ENCODE measurements around the gene SAMD9L.

Gene SAMD9L

DNA sequence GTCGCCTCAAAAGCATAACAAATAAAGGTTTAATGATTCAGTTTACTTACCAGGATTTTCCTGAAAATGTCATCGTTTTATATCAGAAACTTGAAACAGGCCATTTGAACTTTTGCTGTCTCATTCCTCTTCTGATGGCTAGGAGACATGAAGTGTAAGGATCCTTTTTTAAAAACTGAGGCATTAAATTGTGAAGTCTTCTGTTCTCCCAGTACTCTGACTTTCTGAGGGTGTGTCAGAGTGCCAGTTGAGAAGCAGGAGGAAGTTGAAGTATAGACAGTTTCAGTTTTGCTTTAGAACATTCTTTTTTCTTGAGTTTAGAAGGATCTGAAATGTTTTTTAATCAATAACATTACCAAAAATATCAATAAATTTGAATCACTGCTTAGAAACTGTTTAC, at the start of gene SAMD9L:
TSS of gene SAMD9L (minus strand) at position 242 of the 400 bp plus-strand sequence. CDS start 12,414 bp downstream, outside the sequence.
- DNase-seq (ENCODE audit: low read depth), result no peak

DNA sequence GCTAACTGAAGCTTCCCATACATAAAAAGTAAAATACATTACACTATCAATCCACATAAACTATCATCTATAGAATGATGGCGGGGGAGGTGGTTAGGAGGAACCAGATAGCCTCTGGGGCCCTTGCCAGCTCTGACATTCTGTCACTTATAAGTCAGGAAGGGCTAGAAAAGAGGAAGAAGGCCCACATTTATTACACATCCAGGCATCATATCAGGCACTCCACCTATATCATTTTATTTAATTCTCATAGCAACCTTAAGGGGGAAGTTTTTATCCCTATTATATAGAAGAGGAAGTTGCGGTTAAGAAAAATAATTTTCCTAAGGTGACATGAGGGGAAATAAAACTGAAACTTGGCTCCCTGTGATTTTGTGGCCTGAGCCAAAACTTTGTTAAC, 48.2 kb upstream of the SAMD9L start:
- no peak for DNase-seq (ENCODE audit: low read depth)

DNA sequence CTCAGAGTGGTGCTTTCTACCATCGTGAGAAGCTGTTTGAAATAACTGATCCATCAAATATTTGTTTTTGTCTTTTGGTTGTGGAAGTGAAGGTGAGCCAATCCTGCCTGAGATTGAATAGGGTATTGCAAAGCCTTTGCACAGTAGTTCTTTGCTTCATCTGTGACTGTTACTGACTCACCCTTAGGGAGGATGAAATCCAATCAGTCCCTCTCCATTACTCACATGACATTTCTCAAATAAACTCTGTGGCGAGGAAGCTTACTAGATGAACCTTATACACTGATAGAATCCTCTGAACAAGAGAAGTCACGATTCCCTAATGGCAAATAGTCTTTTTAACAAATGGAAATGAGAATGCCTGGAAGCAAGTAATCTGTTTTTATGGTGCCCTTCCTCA, 46.2 kb upstream of the SAMD9L start:
- no peak for DNase-seq (ENCODE audit: low read depth)

DNA sequence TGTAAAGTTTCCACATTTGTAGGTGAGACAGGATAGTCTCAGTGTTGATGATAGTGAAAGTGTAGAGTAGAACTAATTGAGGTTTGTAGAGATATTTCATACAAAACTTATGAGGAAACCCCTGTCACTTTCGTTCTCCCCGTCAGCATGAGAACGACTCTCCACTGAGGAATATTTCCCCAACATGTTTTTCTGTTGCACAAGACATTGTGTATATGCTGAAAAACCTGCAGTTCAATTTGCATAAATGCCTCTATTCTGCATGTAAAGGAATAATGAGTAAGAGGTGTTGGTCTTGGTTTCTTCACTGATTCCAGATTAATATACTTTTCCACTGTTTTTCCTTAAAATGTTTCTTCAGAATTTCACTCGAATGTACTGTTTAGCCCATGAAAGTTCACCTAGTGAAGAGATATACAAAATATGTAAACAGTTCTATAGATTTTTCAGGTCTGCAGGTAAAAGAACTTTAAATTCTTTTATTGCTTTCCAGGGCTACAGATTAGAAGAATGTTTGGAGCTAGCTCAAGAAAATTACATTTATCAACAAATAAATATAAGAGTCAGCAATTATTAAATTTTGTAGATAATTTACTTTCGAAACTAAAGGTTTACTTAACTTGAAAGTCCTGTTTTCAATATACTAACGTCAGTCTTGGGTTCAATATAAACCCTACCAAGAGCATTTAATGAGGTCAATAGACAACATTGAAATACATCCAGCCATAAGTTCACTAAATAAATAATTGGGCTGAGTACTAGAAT, 40.9 kb upstream of the SAMD9L start:
- no peak for DNase-seq (ENCODE audit: low read depth)

DNA sequence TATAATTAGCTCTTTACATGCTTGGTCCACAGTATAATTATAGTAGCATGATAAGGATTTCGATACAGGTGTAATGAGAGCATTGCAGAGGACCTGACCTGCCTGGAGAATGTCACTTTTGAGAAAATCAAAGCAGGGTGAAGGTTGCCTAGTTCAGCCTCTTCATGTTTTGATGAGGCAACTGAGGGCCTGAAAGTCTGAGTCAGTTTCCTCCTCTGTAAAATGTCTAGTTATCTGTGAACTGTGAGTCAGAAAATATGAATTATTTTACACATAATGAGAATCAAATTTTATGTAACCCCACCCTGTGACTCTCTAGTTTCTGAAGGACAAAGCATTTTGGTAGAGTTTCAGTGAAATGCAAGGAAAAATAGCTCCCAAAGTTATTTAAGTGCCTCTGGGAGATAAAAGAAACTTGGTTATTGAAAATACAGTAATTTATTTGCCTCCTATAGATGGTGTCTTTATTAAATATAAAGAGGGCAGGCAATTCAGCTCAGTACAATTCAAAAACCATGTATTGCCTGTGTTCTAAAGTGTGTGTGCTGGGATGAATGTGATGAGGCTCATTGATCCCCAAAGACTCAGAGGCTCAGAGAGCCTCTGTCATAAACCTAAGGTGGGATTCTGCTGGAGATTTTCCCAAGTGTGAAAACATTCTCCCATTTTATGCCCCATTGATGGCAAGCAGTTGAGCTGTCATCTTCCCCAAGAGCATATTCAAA, 37.3 kb upstream of the SAMD9L start:
- DNase-seq (ENCODE audit: low read depth), result no peak

DNA sequence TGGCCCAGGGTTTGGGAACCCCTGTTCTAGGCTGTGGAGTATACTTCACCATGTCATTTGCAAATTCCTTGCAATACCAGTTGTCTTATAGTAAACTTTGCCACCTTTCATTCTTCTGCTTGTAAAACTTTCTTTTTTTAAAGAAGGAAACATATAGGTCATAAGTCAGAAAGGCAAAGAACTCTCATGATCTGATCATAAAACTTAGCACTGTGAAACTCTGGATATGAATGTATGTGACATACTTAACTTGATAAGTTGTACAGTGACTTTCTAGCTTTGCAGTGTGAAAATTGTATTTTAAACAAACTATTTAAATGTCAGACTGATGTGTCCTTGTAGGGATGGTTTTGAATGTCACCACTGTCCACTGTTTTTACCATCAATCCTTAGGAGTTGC, 31.0 kb upstream of the SAMD9L start:
- no peak for DNase-seq (ENCODE audit: low read depth)

DNA sequence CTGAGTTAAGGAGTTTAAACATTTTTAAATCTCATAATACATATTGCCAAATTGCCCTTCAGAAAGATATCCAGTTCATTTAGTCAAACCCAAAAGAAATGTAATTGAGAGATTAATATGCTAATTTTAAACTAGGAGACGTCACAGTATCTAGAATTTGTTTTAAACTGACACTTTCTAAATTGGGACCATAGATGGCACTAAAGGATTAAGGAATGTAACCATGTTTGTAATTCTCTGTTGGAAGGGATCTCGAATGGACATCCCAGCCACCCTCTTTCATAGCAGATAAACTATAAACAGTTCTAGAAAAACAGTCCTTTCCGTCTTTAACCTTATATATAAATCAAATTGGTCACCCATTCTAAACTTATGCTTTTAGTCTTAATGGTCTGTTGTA, 30.0 kb upstream of the SAMD9L start:
- no peak for DNase-seq (ENCODE audit: low read depth)

DNA sequence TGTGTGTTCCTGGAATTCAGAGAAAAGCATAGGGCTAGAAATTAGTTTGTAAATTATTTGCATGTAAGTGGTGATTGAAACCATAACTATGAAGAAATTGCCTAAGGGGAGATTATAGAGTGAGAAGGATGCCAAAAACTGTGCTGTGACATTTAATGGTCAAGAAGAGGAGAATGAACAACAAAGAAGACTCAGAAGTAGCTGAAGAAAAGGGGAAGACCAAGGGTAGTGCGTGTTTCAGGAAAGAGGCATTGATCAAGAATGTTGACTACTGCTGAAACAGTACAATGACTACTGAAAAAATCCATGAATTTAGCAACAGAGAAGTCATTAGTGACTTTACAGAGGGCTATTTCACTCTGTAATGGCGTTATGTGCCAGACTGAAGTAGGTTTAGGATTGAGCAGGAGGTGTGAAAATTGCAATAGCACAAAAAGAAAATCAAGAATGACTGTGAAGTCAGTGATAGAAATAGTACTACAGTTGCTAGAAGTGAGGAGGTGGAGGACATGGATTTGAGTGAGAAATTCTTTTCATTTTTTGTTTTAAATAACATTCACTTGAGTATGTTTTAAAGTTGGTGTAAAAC, 28.9 kb upstream of the SAMD9L start:
- no peak for DNase-seq (ENCODE audit: low read depth)

DNA sequence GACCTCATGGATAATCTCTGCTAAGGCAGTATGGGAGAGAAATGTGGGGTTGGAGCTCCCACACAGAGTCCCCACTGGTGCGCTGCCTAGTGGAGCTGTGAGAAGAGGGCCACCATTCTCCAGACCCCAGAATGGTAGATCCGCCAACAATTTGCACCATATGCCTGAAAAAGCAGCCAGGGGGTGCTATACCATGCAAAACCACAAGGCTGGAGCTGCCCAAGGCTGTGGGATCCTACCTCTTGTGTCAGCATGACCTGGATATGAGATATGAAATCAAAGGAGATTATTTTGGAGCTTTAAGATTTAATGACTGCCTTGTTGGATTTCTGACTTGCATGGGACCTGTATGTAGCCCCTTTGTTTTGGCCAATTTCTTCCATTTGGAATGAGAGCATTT, 27.0 kb upstream of the SAMD9L start:
- DNase-seq (ENCODE audit: low read depth), result no peak

DNA sequence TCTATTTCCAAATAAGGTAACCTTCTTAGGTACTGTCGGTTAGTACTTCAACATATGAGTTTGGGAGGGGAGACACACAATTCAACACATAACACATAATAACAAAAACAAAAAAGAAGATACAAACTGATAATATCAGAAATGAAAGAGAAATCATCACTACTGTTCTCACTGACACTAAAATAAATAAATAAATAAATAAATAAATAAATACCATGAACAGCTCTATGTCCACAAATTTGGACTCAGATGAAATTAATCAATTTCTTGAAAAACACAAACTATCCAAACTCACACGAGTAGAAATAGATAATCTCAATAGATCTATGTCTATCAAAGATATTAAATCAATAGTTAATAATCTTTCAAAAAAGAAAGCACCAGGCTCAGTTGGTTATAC, 24.5 kb upstream of the SAMD9L start:
- DNase-seq (ENCODE audit: low read depth), result no peak

DNA sequence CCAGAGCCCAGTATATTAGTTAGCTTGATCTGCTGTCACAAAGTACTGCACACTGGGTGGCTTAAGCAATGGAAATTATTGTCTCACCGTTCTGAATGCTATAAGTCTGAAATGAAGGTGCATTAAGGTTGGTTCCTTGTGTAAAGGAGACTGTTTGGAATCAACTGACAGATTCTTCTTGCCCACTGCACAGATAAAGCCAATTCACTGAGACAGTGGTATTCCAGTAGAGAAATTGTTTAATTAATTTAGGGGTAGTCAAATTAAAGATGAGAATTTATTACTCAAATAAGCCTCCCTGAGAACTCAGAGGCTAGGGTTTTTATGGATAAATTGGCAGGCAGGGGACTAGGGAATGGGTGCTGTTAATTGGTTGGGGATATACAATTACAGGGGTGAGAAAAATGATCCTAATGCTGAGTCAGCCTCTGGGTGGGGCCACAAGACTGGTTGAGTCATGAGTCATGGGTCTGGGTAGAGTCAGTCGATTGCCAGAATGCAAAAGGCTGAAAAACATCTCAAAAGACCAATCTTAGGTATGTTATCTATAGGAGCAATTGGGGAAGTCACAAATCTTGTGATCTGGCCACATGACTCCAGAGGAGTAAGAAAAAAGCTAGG, 23.5 kb upstream of the SAMD9L start:
- no peak for DNase-seq (ENCODE audit: low read depth)

DNA sequence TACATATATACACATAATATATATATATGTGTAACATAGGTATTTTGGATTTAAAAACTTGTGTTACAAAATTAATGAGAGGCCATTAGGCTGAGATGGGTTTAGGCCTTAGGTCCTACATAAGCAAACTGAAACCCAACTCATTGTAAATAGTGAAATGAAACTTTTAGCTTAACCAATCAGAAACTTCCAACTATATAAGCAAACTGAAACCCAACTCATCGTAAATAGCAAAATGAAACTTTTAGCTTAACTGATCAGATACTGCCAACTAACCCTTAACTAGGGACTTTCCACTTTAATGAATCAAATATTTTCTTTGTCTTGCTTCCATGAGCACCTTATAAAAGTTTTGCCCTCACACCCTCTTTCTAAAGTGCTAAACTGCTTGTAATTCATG, 17.3 kb upstream of the SAMD9L start:
- DNase-seq (ENCODE audit: low read depth), result no peak

DNA sequence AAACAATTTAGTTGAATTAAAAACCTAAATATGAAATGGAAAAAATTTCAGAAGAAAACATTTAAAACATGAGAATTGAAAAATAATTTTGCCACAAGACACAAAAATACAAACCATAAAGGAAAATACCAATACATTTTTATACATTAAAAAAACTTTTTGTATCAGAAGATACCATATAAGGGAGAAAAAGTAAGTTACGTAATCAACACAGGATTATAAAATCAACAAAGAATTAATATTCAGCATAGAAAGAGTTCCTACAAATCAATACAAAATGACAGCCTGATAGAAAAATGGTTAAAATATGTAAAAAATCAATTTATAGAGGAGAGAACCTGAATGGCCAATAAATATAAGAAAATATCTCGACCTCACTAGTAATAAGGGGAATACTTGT, 16.6 kb upstream of the SAMD9L start:
- DNase-seq (ENCODE audit: low read depth), result no peak

DNA sequence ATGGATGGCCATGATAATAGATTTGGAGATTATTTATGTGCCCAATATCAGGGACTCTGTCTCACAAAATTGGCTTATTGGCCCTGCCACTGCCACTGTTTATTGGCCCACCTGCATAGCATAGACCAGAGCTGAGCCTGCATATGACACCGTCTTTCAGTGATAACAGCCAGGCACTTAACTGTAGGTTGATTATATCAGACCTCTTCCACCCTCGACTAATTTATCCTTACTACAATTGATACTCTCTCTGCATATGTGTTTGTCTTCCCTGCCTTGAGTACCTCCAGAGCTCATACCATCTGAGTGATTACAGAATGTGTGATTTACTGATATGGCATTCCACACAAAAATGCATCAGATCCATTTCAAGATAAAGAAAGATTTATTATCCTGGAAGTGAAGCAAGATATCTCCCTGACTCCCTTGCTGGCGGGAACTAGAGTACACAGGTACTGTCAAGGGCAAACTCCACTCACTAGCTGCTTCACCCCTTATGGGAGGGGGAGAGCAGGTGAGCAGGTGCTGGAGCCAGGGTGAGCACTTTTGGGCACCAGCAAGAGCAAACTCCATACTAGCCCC, 13.1 kb upstream of the SAMD9L start:
- DNase-seq (ENCODE audit: low read depth), result no peak

DNA sequence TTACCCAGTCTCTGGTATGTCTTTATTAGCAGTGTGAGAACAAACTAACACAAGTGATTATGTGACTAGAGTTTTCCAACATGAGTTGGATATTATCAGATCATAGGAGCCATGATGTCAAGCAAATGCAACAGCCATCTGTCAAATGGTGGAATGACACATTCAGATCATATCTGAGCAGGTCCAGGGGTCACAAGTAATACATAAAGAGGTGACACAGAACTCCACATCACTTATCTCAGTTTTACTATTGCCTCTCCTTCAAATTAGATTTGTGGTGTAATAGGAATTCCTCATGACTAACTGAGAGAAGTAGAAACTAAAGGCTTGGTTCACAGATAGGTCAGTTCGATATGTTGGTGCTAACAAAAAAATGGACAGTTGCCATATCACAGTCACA, 12.2 kb upstream of the SAMD9L start:
- no peak for DNase-seq (ENCODE audit: low read depth)

DNA sequence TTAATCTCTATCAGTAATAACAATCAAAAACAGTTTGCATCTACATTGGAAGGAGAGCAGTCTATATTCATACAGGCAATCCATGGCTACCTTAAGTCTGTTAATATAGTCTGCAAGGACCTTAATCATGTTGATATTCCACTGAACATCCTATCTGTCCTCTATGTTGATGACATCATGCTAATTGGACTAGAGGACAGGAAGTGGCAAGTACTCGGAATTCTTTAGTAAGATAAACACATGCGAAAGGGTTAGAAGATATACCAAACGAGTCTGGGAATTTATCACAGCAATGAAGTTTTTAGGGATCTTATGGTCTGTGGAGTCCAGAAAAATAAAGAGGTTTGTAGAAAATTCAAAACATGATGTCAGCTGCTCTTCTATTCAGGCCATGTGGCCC, 11.3 kb upstream of the SAMD9L start:
- DNase-seq (ENCODE audit: low read depth), result no peak

DNA sequence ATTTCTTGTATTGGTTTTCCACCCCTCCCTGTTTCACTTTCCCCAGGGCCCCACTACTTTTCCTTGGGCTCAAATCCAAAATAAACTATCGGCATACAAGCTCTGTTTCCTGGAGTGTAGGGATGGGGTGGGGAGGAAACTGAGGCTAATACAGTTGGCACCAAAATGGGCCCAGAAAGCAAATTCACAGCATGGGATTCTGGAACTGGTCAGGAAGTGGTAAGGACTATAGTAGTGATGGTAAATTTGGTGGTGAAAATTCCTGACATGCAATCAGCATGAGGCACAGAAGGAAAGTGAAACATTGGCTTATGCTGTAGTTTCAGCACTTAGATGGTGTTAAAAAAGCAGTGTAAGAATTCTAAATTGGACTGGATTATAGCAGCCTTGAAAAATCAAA, 8.7 kb upstream of the SAMD9L start:
- no peak for DNase-seq (ENCODE audit: low read depth)

DNA sequence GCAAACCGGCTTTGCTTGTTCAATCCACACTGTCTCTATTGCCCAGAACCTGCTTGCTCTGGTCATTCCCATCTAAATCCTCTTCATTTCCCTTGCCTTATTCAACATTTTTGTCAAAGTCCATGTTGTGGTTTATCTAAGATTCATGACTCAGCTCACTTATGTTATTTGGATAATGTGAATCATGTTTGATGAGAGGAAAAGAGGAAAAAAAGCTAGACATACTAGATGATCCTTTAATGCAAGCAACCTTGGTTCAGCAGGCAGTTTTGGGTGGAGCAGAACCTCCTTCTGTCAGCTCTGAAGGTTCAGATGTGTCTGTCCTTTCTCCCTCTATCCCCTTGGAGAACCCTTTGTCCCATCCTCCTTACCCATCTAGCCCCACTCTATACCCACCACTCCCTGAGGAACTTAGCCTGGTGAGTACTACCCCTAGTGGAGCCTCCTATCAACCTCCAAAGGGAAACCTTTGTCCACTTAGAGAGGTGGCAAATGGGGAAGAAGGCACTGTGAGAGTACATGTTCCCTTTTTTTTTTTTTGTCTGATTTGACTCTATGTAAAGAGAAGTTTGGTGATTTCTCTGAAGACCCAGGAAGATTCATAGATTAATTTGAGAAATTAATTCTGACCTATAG, 2.1 kb upstream of the SAMD9L start:
- DNase-seq (ENCODE audit: low read depth), result no peak

DNA sequence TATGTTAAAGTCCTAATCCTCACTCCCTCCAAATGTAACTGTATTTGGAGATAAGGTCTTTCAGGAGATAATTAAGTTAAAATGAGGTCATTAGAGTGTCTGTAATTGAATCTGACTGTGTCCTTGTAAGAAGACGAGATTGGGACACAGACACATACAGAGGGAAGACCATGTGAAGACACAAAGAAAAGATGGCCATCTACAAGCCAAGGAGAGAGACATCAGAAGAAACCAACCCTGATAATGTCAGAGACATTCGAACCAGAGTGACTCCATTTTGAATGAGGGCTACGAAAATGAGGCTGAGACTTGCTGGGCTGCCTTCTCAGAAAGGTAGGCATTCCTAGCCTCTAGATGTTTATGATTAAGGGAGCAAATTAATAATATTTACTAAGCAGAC, 542 bp upstream of the SAMD9L start:
- no peak for DNase-seq (ENCODE audit: low read depth)

DNA sequence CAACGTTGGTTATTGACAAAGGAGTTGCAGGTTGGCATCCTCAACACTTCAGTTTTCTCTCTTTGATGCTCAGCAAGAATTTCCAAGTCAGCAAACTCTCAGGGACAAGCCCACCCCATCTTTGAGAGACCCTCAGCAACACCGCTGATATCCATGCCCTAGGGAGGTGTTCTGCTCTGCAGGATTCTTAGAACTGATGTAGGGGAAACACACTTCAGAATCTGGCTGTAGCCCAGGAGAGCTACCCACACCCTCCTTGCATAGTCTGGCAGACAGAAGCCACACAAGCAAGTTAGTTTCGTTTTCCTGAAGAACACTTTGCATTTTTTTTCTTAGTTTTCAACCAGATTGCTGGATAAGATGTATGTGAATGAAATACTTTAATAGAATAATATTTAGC, 822 bp downstream of the SAMD9L start:
- peak; percentile 22 for DNase-seq (ENCODE audit: low read depth)

DNA sequence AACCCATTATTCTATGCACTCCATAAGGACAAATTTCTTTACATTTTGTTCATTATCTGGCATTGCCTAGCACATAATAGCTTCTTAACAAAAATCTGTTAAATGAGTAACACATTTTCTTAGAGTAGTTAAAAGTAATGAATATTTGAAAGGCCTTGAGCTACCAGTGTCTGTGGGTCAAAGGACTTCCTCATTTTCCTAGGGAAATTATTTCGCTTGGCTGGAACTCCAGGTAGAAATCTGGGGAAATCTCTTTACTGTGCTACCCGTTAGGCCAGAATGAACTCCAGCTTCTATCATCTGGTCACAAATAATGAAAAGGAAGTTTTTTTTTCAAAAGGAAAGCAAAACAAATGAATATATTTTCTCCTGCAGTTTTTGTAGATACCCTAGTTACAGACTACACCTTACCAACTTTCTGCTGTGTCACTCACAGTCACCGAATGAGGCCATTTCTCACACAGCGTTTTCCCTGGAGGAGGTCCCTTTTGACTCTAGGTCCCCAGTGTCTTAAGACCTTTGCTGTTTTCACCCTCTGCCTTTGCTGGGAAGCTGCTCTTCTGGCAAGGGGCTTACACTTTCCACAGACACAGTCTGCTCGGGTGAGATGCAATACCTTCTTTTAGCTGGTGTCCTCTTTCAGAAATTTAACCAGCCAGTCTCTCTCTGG, 1.6 kb downstream of the SAMD9L start:
- no peak for DNase-seq (ENCODE audit: low read depth)

DNA sequence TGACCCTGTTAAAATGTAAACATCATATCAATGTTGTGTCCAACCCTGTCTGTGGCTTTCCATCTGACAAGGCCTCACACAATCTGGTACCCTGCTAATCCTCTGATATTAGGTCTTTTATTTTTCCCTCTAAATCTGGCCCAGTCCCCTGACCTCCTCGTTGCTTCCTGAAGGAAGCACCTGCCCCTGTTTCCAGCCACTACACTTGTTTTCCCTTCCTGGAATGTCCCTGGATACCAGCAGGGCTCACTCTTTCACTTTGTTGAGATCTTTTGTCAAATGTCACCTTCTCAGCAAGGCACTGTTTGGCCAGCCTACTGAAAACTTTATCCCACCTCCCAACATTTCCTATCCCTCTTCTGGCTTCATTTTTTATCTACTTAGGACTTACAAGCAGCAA, 2.1 kb downstream of the SAMD9L start:
- DNase-seq (ENCODE audit: low read depth), result no peak
